Stimulated activated effector memory CD8-positive, alpha-beta T cell treated with anti-CD3 and anti-CD28 coated beads, Interleukin-12 subunit alpha, Interleukin-12 subunit beta, amount 100 ng/mL, for 72 hours (primary cell): Measurements from ENCODE around the gene TARBP2.
"Not testable (repeated sequence)": the region's sequence is repeated elsewhere in the genome, so short reads cannot be mapped to it uniquely, and the experiment has no call there.

Source experiments
- ATAC-seq: fragments of 150-1000 bp; cut with Tn5 transposase; 2 replicates; pipeline ENCODE4 v1.10.0; 2021
- DNase-seq, 2 donors: peaks; one replicate each; pipeline ENCODE4 v3.0.0; 2021 to 2022; ENCODE audit warnings: low spot score in 2 of 2
- H3K27ac Mint-ChIP-seq: one replicate; pipeline ENCODE4 v1.8.0; 2022; ENCODE audit warnings: mild to moderate bottlenecking, mixed read lengths
- H3K36me3 Mint-ChIP-seq: one replicate; pipeline ENCODE4 v1.8.0; 2022; ENCODE audit warnings: mild to moderate bottlenecking, mixed read lengths
- H3K4me1 Mint-ChIP-seq: one replicate; pipeline ENCODE4 v1.8.0; 2022; ENCODE audit warnings: mixed read lengths
- H3K4me3 Mint-ChIP-seq: one replicate; pipeline ENCODE4 v1.8.0; 2022; ENCODE audit warnings: mild to moderate bottlenecking, mixed read lengths
- H3K9me3 Mint-ChIP-seq: one replicate; pipeline ENCODE4 v1.8.0; 2022; ENCODE audit warnings: mixed read lengths

TARBP2 gene

GRCh38 chr12:53538209-53538689 is 37.2 kb downstream of the TARBP2 start:
- no peak overlapping the region for H3K27ac Mint-ChIP-seq
- no peak for ATAC-seq
- H3K4me1 Mint-ChIP-seq = no peaks in the 10 kb centered on the region
- H3K36me3 Mint-ChIP-seq = peaks cover 98% of the 10 kb centered on the region
- DNase-seq = no peak
- H3K4me3 Mint-ChIP-seq = no peak overlapping the region
- no peaks in the 10 kb centered on the region for H3K9me3 Mint-ChIP-seq

GRCh38 chr12:53539526-53539925 is 38.4 kb downstream of the TARBP2 start:
- no peak for ATAC-seq
- peaks cover 5% of the 10 kb centered on the region for H3K4me1 Mint-ChIP-seq

GRCh38 chr12:53543539-53543938 is 42.5 kb downstream of the TARBP2 start:
- no peaks in the 10 kb centered on the region for H3K9me3 Mint-ChIP-seq
- H3K36me3 Mint-ChIP-seq = peaks cover 90% of the 10 kb centered on the region
- DNase-seq (peak; percentile 10 to 62), ATAC-seq (peak; percentile 98)
- peak overlapping the region; percentile 7 for H3K27ac Mint-ChIP-seq
- H3K4me1 Mint-ChIP-seq = peaks cover 5% of the 10 kb centered on the region
- H3K4me3 Mint-ChIP-seq = no peak overlapping the region

More at GRCh38 chr12:53539526-53539925, 38.4 kb downstream of the TARBP2 start:
- no peak overlapping the region for H3K4me3 Mint-ChIP-seq
- no peak for DNase-seq
- H3K9me3 Mint-ChIP-seq = no peaks in the 10 kb centered on the region
- peaks cover 98% of the 10 kb centered on the region for H3K36me3 Mint-ChIP-seq
- peak overlapping the region; percentile 32 for H3K27ac Mint-ChIP-seq

DNA sequence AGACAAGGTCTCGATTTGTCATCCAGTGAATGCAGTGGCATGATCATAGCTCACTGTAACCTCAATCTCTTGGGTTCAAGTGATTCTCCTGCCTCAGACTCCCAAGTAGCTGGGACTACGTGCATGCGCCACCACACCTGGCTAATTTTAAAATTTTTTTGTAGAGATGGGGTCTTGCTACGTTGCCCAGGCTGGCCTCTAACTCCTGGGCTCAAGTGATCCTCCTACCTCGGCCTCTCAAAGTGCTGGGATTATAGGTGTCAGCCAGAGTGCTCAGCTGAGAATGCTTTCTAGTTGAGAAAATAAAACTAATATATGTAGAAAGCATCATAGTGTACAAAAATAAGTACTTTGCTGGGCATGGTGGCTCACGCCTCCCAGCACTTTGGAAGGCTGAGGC is 47.3 kb downstream of the TARBP2 start:
- not testable (repeated sequence) for DNase-seq, H3K4me1 Mint-ChIP-seq, H3K4me3 Mint-ChIP-seq, H3K27ac Mint-ChIP-seq, ATAC-seq, H3K9me3 Mint-ChIP-seq
- H3K36me3 Mint-ChIP-seq = peaks cover 82% of the 10 kb centered on the region

DNA sequence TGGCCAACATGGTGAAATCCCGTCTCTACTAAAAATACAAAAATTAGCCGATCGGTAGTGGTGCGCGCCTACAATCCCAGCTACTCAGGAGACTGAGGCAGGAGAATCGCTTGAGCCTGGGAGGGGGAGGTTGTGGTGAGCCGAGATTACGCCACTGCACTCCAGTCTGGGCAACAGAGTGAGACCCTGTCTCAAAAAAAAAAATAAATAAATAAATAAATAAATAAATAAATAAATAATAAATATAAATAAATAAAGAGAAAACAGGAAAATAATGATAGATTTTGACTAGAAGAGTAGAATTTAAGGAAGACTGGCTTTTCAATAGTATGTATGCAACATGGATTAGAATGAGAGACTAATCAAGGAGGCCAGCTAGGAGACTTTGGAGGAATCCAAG is 49.0 kb downstream of the TARBP2 start:
- not testable (repeated sequence) for DNase-seq, H3K27ac Mint-ChIP-seq, ATAC-seq, H3K4me1 Mint-ChIP-seq, H3K9me3 Mint-ChIP-seq, H3K4me3 Mint-ChIP-seq
- H3K36me3 Mint-ChIP-seq = peaks cover 78% of the 10 kb centered on the region

GRCh38 chr12:53550595-53550994 is 49.5 kb downstream of the TARBP2 start:
- ATAC-seq (no peak), DNase-seq (no peak)
- no peaks in the 10 kb centered on the region for H3K9me3 Mint-ChIP-seq
- H3K36me3 Mint-ChIP-seq = peaks cover 74% of the 10 kb centered on the region
- no peak overlapping the region for H3K27ac Mint-ChIP-seq
- no peak overlapping the region for H3K4me3 Mint-ChIP-seq
- H3K4me1 Mint-ChIP-seq = no peaks in the 10 kb centered on the region

GRCh38 chr12:53551889-53552291 is 50.8 kb downstream of the TARBP2 start:
- no peak overlapping the region for H3K27ac Mint-ChIP-seq
- H3K4me1 Mint-ChIP-seq = no peaks in the 10 kb centered on the region
- ATAC-seq = no peak

DNA sequence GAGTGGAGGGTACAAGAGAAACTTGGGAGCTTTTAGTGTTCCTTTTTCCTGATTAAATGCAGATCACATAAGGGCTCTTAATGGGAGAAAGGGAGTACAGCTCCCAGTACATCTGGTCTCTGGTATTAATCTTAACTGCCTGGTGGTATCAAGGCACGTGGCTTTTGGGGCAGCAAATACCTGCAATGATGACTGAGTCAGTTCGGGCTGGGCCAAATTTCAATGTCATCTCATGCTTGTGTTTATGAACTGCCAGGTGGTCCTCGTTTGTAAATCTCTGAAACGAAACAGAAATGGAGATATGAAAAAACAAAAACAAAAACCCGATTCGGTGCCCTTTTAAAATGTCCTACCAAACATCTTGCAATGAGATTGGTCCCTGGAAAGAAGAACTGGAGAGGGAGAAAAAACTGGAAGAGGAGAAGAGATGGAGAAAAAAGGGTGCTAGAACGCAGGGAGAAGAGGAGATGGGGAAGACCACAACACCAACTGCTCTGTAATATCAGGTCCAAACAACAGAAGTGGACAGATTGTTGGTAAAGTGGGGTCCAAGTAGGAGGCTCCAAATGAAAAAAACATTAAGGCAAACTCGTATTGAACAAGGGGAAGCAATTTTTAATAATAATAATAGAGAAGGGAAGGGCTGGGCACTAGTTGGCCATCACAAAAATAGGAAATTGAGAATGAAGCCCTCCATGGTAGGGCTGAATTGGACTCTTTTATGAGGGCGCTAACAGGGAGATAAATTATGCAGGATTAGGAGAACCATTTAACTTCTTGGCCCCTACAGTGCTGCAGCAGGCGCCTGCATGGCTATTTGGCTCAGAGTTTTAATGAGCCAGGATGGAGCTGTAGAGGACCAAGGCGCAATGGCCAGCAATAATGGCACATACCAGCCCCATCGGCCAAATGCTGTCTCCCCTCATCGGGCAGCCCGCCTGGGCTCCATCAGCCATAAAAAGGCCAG is 51.6 kb downstream of the TARBP2 start:
- H3K4me1 Mint-ChIP-seq = no peaks in the 10 kb centered on the region
- no peak overlapping the region for H3K27ac Mint-ChIP-seq
- H3K9me3 Mint-ChIP-seq = no peaks in the 10 kb centered on the region
- H3K4me3 Mint-ChIP-seq = no peak overlapping the region
- no peak for DNase-seq
- no peak for ATAC-seq
- peaks cover 62% of the 10 kb centered on the region for H3K36me3 Mint-ChIP-seq

More at GRCh38 chr12:53551889-53552291, 50.8 kb downstream of the TARBP2 start:
- Mint-ChIP-seq H3K9me3 (no peaks in the 10 kb centered on the region), H3K36me3 (peaks cover 70% of the 10 kb centered on the region), H3K4me3 (no peak overlapping the region)
- no peak for DNase-seq
